Stimulated activated CD8-positive, alpha-beta memory T cell treated with anti-CD3 and anti-CD28 coated beads, Interleukin-4, amount 100 ng/mL, for 48 hours (primary cell): ENCODE measurements around the gene NPBWR2.
A peak's percentile ranks its signal among the peaks of the same experiment; 100 is the strongest.

Experiments
- DNase-seq: peaks from one replicate; pipeline ENCODE4 v3.0.0-alpha.2; 2020

The NPBWR2 gene

GRCh38 chr20:64071341-64072332 lies 35.7 kb downstream of the NPBWR2 start:
- DNase-seq = no peak

GRCh38 chr20:64070244-64070993 lies 36.9 kb downstream of the NPBWR2 start:
- DNase-seq = no peak

- peak; percentile 52 for DNase-seq
Observed at GRCh38 chr20:64069614-64070243, 37.6 kb downstream of the NPBWR2 start.

GRCh38 chr20:64069209-64069613 lies 38.2 kb downstream of the NPBWR2 start:
- no peak for DNase-seq

- DNase-seq = no peak
Observed at GRCh38 chr20:64068386-64069208, 38.8 kb downstream of the NPBWR2 start.

GRCh38 chr20:64067733-64068307 lies 39.5 kb downstream of the NPBWR2 start:
- DNase-seq = no peak

- no peak for DNase-seq
Observed at GRCh38 chr20:64067005-64067632, 40.2 kb downstream of the NPBWR2 start.

- DNase-seq = peak; percentile 78
Observed at GRCh38 chr20:64065974-64066343, 41.4 kb downstream of the NPBWR2 start.

- DNase-seq = no peak
Observed at GRCh38 chr20:64065062-64065973, 42.0 kb downstream of the NPBWR2 start.

GRCh38 chr20:64064145-64064698 lies 43.1 kb downstream of the NPBWR2 start:
- no peak for DNase-seq

- peak; percentile 63 for DNase-seq
Observed at GRCh38 chr20:64063389-64064144, 43.8 kb downstream of the NPBWR2 start.

- peak; percentile 96 for DNase-seq
Observed at GRCh38 chr20:64062596-64063388, 44.6 kb downstream of the NPBWR2 start, which contains the start of gene TCEA2. TSS of gene TCEA2 (plus strand) at chr20:64063198. CDS start at chr20:64063313, 115 bp downstream.

GRCh38 chr20:64062276-64062595 lies 45.1 kb downstream of the NPBWR2 start:
- DNase-seq = no peak

- DNase-seq = no peak
Observed at GRCh38 chr20:64058536-64058935, 48.8 kb downstream of the NPBWR2 start.

GRCh38 chr20:64057628-64058498 lies 49.5 kb downstream of the NPBWR2 start:
- peak; percentile 95 for DNase-seq

GRCh38 chr20:64056889-64057627 lies 50.3 kb downstream of the NPBWR2 start:
- no peak for DNase-seq

GRCh38 chr20:64056639-64056888 lies 50.8 kb downstream of the NPBWR2 start:
- no peak for DNase-seq
